ENCODE data around the gene MLXIP. TPM values are rescaled to one million over a fixed set of nuclear protein-coding genes. Genes with fewer than 3 reads are reported as not detected.
"Not testable (repeated sequence)": the region's sequence is repeated elsewhere in the genome, so short reads cannot be mapped to it uniquely, and the experiment has no call there.

Gene MLXIP
- total and polyA plus RNA-seq, 2 donors = 37.8 to 67.9 TPM

GRCh38 chr12:122158700-122159285 is 80.2 kb downstream of the MLXIP start:
- Histone ChIP-seq H3K4me3 (ENCODE audit: low read depth, low read length) (no peak overlapping the region), H3K4me1 (ENCODE audit: insufficient read depth) (no peaks in the 10 kb centered on the region), H3K36me3 (ENCODE audit: insufficient read depth) (no peaks in the 10 kb centered on the region), H3K27ac (ENCODE audit: low read depth) (no peak overlapping the region)
- no peak for DNase-seq (ENCODE audit: extremely low spot score)
- WGBS = 89% methylated on average over 7 of the region's 7 CpGs

GRCh38 chr12:122159882-122160281 is 81.3 kb downstream of the MLXIP start:
- DNase-seq (ENCODE audit: extremely low spot score) = no peak
- WGBS = 62% methylated on average over 4 of the region's 4 CpGs
- no peaks in the 10 kb centered on the region for H3K4me1 ChIP-seq (ENCODE audit: insufficient read depth)
- H3K36me3 ChIP-seq (ENCODE audit: insufficient read depth) = no peaks in the 10 kb centered on the region
- no peak overlapping the region for H3K4me3 ChIP-seq (ENCODE audit: low read depth, low read length)
- H3K27ac ChIP-seq (ENCODE audit: low read depth) = no peak overlapping the region

- H3K27ac ChIP-seq (ENCODE audit: low read depth) = no peak overlapping the region
- no peak overlapping the region for H3K4me3 ChIP-seq (ENCODE audit: low read depth, low read length)
- no peaks in the 10 kb centered on the region for H3K36me3 ChIP-seq (ENCODE audit: insufficient read depth)
- WGBS = 81% methylated on average over 11 of the region's 11 CpGs
- DNase-seq (ENCODE audit: extremely low spot score) = no peak
- H3K4me1 ChIP-seq (ENCODE audit: insufficient read depth) = no peaks in the 10 kb centered on the region
Measured at GRCh38 chr12:122160761-122161160, 82.2 kb downstream of the MLXIP start.

- H3K36me3 ChIP-seq (ENCODE audit: insufficient read depth) = no peaks in the 10 kb centered on the region
- no peak for DNase-seq (ENCODE audit: extremely low spot score)
- no peaks in the 10 kb centered on the region for H3K4me1 ChIP-seq (ENCODE audit: insufficient read depth)
- H3K27ac ChIP-seq (ENCODE audit: low read depth) = no peak overlapping the region
- no peak overlapping the region for H3K4me3 ChIP-seq (ENCODE audit: low read depth, low read length)
- 64% methylated on average over 8 of the region's 8 CpGs for WGBS
Measured at GRCh38 chr12:122161682-122162081, 83.1 kb downstream of the MLXIP start.

- Histone ChIP-seq H3K27ac (ENCODE audit: low read depth) (no peak overlapping the region), H3K36me3 (ENCODE audit: insufficient read depth) (no peaks in the 10 kb centered on the region), H3K4me1 (ENCODE audit: insufficient read depth) (no peaks in the 10 kb centered on the region), H3K4me3 (ENCODE audit: low read depth, low read length) (no peak overlapping the region)
- 79% methylated on average over 3 of the region's 3 CpGs for WGBS
- no peak for DNase-seq (ENCODE audit: extremely low spot score)
Measured at GRCh38 chr12:122162976-122163375, 84.4 kb downstream of the MLXIP start.

- H3K4me3 ChIP-seq (ENCODE audit: low read depth, low read length) = no peak overlapping the region
- 79% methylated on average over 22 of the region's 22 CpGs for WGBS
Measured at GRCh38 chr12:122166422-122167349, 88.1 kb downstream of the MLXIP start.

GRCh38 chr12:122167356-122167925 is 88.9 kb downstream of the MLXIP start:
- Histone ChIP-seq H3K4me3 (ENCODE audit: low read depth, low read length) (no peak overlapping the region), H3K4me1 (ENCODE audit: insufficient read depth) (no peaks in the 10 kb centered on the region), H3K36me3 (ENCODE audit: insufficient read depth) (no peaks in the 10 kb centered on the region), H3K27ac (ENCODE audit: low read depth) (no peak overlapping the region)
- DNase-seq (ENCODE audit: extremely low spot score) = no peak
- WGBS = 87% methylated on average over 10 of the region's 10 CpGs

More at GRCh38 chr12:122166422-122167349, 88.1 kb downstream of the MLXIP start:
- no peaks in the 10 kb centered on the region for H3K36me3 ChIP-seq (ENCODE audit: insufficient read depth)
- H3K4me1 ChIP-seq (ENCODE audit: insufficient read depth) = no peaks in the 10 kb centered on the region
- no peak overlapping the region for H3K27ac ChIP-seq (ENCODE audit: low read depth)
- no peak for DNase-seq (ENCODE audit: extremely low spot score)

GRCh38 chr12:122168492-122168891 is 89.9 kb downstream of the MLXIP start:
- no peak overlapping the region for H3K4me3 ChIP-seq (ENCODE audit: low read depth, low read length)
- WGBS = 93% methylated on average over 3 of the region's 3 CpGs
- H3K36me3 ChIP-seq (ENCODE audit: insufficient read depth) = no peaks in the 10 kb centered on the region
- H3K27ac ChIP-seq (ENCODE audit: low read depth) = no peak overlapping the region
- H3K4me1 ChIP-seq (ENCODE audit: insufficient read depth) = no peaks in the 10 kb centered on the region
- no peak for DNase-seq (ENCODE audit: extremely low spot score)

- DNase-seq (ENCODE audit: extremely low spot score) = no peak
- Histone ChIP-seq H3K36me3 (ENCODE audit: insufficient read depth) (no peaks in the 10 kb centered on the region), H3K4me1 (ENCODE audit: insufficient read depth) (no peaks in the 10 kb centered on the region), H3K27ac (ENCODE audit: low read depth) (no peak overlapping the region), H3K4me3 (ENCODE audit: low read depth, low read length) (no peak overlapping the region)
- WGBS = 89% methylated on average over 5 of the region's 5 CpGs
Measured at GRCh38 chr12:122171399-122171798, 92.8 kb downstream of the MLXIP start.

GRCh38 chr12:122172262-122172939 is 93.8 kb downstream of the MLXIP start:
- 71% methylated on average over 17 of the region's 17 CpGs for WGBS
- H3K36me3 ChIP-seq (ENCODE audit: insufficient read depth) = no peaks in the 10 kb centered on the region
- H3K4me3 ChIP-seq (ENCODE audit: low read depth, low read length) = no peak overlapping the region
- no peaks in the 10 kb centered on the region for H3K4me1 ChIP-seq (ENCODE audit: insufficient read depth)
- H3K27ac ChIP-seq (ENCODE audit: low read depth) = no peak overlapping the region
- DNase-seq (ENCODE audit: extremely low spot score) = no peak

GRCh38 chr12:122174155-122174845 is 95.7 kb downstream of the MLXIP start, which contains the start of gene IL31:
Gene IL31 (minus strand): TSS chr12:122174221. CDS start chr12:122174172, 49 bp downstream.
- Histone ChIP-seq H3K4me1 (ENCODE audit: insufficient read depth) (no peaks in the 10 kb centered on the region), H3K27ac (ENCODE audit: low read depth) (no peak within 1 kb of the TSS), H3K36me3 (ENCODE audit: insufficient read depth) (no peaks in the 10 kb centered on the region), H3K4me3 (ENCODE audit: low read depth, low read length) (no peak within 1 kb of the TSS)
- WGBS = 90% methylated on average over 17 of the region's 17 CpGs
- DNase-seq (ENCODE audit: extremely low spot score) = no peak

GRCh38 chr12:122176473-122176872 is 97.9 kb downstream of the MLXIP start:
- WGBS = 86% methylated on average over 4 of the region's 4 CpGs

More at GRCh38 chr12:122176473-122176872, 97.9 kb downstream of the MLXIP start:
- not testable (repeated sequence) for H3K36me3 ChIP-seq (ENCODE audit: insufficient read depth); H3K4me3 ChIP-seq (ENCODE audit: low read depth, low read length); DNase-seq (ENCODE audit: extremely low spot score); H3K4me1 ChIP-seq (ENCODE audit: insufficient read depth); H3K27ac ChIP-seq (ENCODE audit: low read depth)
